PC-3 (cell line): ENCODE data around the gene THAP4.

ENCODE experiments used
- CTCF ChIP-seq: fragments of 300-600 bp; sonication (generic); conservative IDR thresholded peaks from 2 replicates; pipeline ENCODE4 v1.5.1; 2017; ENCODE audit warnings: antibody characterized with exemption, low read depth, mild to moderate bottlenecking, low read length
- EZH2 ChIP-seq: fragments of 300-600 bp; sonication (generic); IDR thresholded peaks from one replicate; pipeline ENCODE4 v1.6.1; 2017; ENCODE audit warnings: antibody characterized with exemption, mild to moderate bottlenecking, low read length; ENCODE audit not compliant: unreplicated experiment
- EZH2phosphoT487 ChIP-seq: fragments of 300-600 bp; sonication (generic); IDR thresholded peaks from 2 replicates; pipeline ENCODE4 v1.6.1; 2018; ENCODE audit warnings: mild to moderate bottlenecking, antibody characterized with exemption, low read length, borderline replicate concordance

- TF ChIP-seq CTCF = no peak
- TF ChIP-seq EZH2phosphoT487 = no peak
- TF ChIP-seq EZH2 = no peak
Measured at GRCh38 chr2:241558532-241559322, 78.2 kb downstream of the THAP4 start, which contains the start of gene BOK.
